Karpas-422 (cell line): ENCODE measurements around the gene NFAT5. TPM values are rescaled to one million over a fixed set of nuclear protein-coding genes. Genes with fewer than 3 reads are reported as not detected.
"Not testable (repeated sequence)": the region's sequence is repeated elsewhere in the genome, so short reads cannot be mapped to it uniquely, and the experiment has no call there.

Experiments
- DNase-seq: peaks from one replicate; pipeline ENCODE4 v3.0.0-alpha.2; 2015
- H2AFZ ChIP-seq: fragments of 200-600 bp; sonication (generic); 2 replicates; pipeline ENCODE4 v1.6.1; 2014; ENCODE audit warnings: antibody characterized with exemption, low read length, mixed read lengths
- H3K27ac ChIP-seq: fragments of 200-600 bp; sonication (generic); 2 replicates; pipeline ENCODE4 v1.5.1; 2014; ENCODE audit warnings: mild to moderate bottlenecking, low read length, moderate library complexity
- H3K27me3 ChIP-seq: fragments of 200-600 bp; sonication (generic); 2 replicates; pipeline ENCODE4 v1.6.1; 2014; ENCODE audit warnings: low read length, mixed read lengths
- H3K36me3 ChIP-seq: fragments of 200-600 bp; sonication (generic); 2 replicates; pipeline ENCODE4 v1.6.1; 2014; ENCODE audit warnings: low read length, mixed read lengths; ENCODE audit not compliant: insufficient read depth
- H3K4me1 ChIP-seq: fragments of 200-600 bp; sonication (generic); 2 replicates; pipeline ENCODE4 v1.6.1; 2014; ENCODE audit warnings: mild to moderate bottlenecking, low read length, mixed read lengths
- H3K4me2 ChIP-seq: fragments of 200-600 bp; sonication (generic); 2 replicates; pipeline ENCODE4 v1.6.1; 2014; ENCODE audit warnings: low read length, low read depth, mild to moderate bottlenecking; ENCODE audit not compliant: poor library complexity, severe bottlenecking
- H3K4me3 ChIP-seq: fragments of 200-600 bp; sonication (generic); 2 replicates; pipeline ENCODE4 v1.5.1; 2014; ENCODE audit warnings: mild to moderate bottlenecking, antibody characterized with exemption, low read length, mixed read lengths
- H3K79me2 ChIP-seq: fragments of 200-600 bp; sonication (generic); 2 replicates; pipeline ENCODE4 v1.6.1; 2014; ENCODE audit warnings: mild to moderate bottlenecking, low read length, mixed read lengths
- H3K9ac ChIP-seq: fragments of 200-600 bp; sonication (generic); 2 replicates; pipeline ENCODE4 v1.6.0; 2014; ENCODE audit warnings: low read length
- H3K9me2 ChIP-seq: fragments of 200-600 bp; sonication (generic), shearing (Covaris generic); replicated peaks from 2 replicates; pipeline ENCODE4 v1.6.0; 2014; ENCODE audit warnings: mild to moderate bottlenecking, low read length, moderate library complexity; ENCODE audit not compliant: insufficient read depth
- H3K9me3 ChIP-seq: fragments of 300-700, 200-600 bp; sonication (generic); 2 replicates; pipeline ENCODE4 v1.6.1; 2014; ENCODE audit warnings: low read length, mixed read lengths
- H4K20me1 ChIP-seq: fragments of 200-600 bp; sonication (generic); 2 replicates; pipeline ENCODE4 v1.6.1; 2014; ENCODE audit warnings: mild to moderate bottlenecking, antibody characterized with exemption, low read length, low read depth; ENCODE audit not compliant: insufficient read depth
- total RNA-seq: library from RNA; depleted of rRNA; stranded (reverse); fragments of >200 nt; shearing (Covaris generic); gene quantifications from 2 replicates; pipeline ENCODE4 v1.2.3, GENCODE V29; 2014; ENCODE audit warnings: low replicate concordance

The NFAT5 gene
- total RNA-seq, 1 experiment from 2014 or later = 41.6 TPM

- Histone ChIP-seq H3K9me3 (no peaks in the 10 kb centered on the region), H4K20me1 (no peaks in the 10 kb centered on the region), H3K9me2 (no peaks in the 10 kb centered on the region), H3K27ac (peak overlapping the region; percentile 37), H3K4me1 (peaks cover 32% of the 10 kb centered on the region), H3K9ac (0 out of 2 replicates have a peak overlapping the region, but pooled peaks have one; percentile 0), H3K27me3 (no peaks in the 10 kb centered on the region), H3K4me2 (peak overlapping the region; percentile 88), H3K36me3 (no peaks in the 10 kb centered on the region), H3K79me2 (peaks cover 11% of the 10 kb centered on the region; the same call in 1 of the 2 replicates), H2AFZ (no peak overlapping the region), H3K4me3 (peak overlapping the region; percentile 71; the same call in 1 of the 2 replicates)
- DNase-seq = no peak
Observed at GRCh38 chr16:69724414-69724873, 158.7 kb downstream of the NFAT5 start.

- 0 out of 2 replicates have a peak overlapping the region, but pooled peaks have one; percentile 0 for H3K9ac ChIP-seq
- DNase-seq = no peak
- H3K27ac ChIP-seq = peak overlapping the region; percentile 37
- no peaks in the 10 kb centered on the region for H3K9me3 ChIP-seq
- H3K4me3 ChIP-seq = peak overlapping the region; percentile 71; the same call in 1 of the 2 replicates
- H3K79me2 ChIP-seq = peaks cover 11% of the 10 kb centered on the region; the same call in 1 of the 2 replicates
- H3K36me3 ChIP-seq = no peaks in the 10 kb centered on the region
- no peaks in the 10 kb centered on the region for H4K20me1 ChIP-seq
- peaks cover 32% of the 10 kb centered on the region for H3K4me1 ChIP-seq
- H2AFZ ChIP-seq = no peak overlapping the region
- H3K4me2 ChIP-seq = peak overlapping the region; percentile 88
- no peaks in the 10 kb centered on the region for H3K9me2 ChIP-seq
- H3K27me3 ChIP-seq = no peaks in the 10 kb centered on the region
Observed at GRCh38 chr16:69724981-69725479, 159.3 kb downstream of the NFAT5 start.

GRCh38 chr16:69725480-69726312 is 159.9 kb downstream of the NFAT5 start:
- H3K9me2 ChIP-seq = no peaks in the 10 kb centered on the region
- no peaks in the 10 kb centered on the region for H3K9me3 ChIP-seq
- H3K4me2 ChIP-seq = peak overlapping the region; percentile 88
- H3K27me3 ChIP-seq = no peaks in the 10 kb centered on the region
- no peak for DNase-seq
- peak overlapping the region; percentile 76 for H3K9ac ChIP-seq
- peaks cover 32% of the 10 kb centered on the region for H3K4me1 ChIP-seq
- no peaks in the 10 kb centered on the region for H4K20me1 ChIP-seq
- peak overlapping the region; percentile 71 for H3K4me3 ChIP-seq
- H2AFZ ChIP-seq = peak overlapping the region; percentile 46
- H3K27ac ChIP-seq = peak overlapping the region; percentile 86
- H3K36me3 ChIP-seq = no peaks in the 10 kb centered on the region
- H3K79me2 ChIP-seq = peaks cover 11% of the 10 kb centered on the region; the same call in 1 of the 2 replicates

- Histone ChIP-seq H3K9me3 (no peaks in the 10 kb centered on the region), H3K9me2 (no peaks in the 10 kb centered on the region), H2AFZ (peak within 1 kb of the TSS; percentile 46), H4K20me1 (no peaks in the 10 kb centered on the region), H3K27ac (peak within 1 kb of the TSS; percentile 86), H3K4me3 (peak within 1 kb of the TSS; percentile 71), H3K79me2 (peaks cover 8% of the 10 kb centered on the region; the same call in 1 of the 2 replicates), H3K4me2 (peak within 1 kb of the TSS; percentile 88), H3K9ac (peak within 1 kb of the TSS; percentile 76), H3K4me1 (peaks cover 32% of the 10 kb centered on the region), H3K27me3 (no peaks in the 10 kb centered on the region), H3K36me3 (no peaks in the 10 kb centered on the region)
- DNase-seq = peak; percentile 97
Observed at GRCh38 chr16:69726313-69727060, 160.7 kb downstream of the NFAT5 start, which contains the start of gene NQO1. Gene NQO1 (minus strand): TSS chr16:69726560. CDS start chr16:69726439, 121 bp downstream.

GRCh38 chr16:69727916-69728270 is 162.1 kb downstream of the NFAT5 start:
- H3K9me2 ChIP-seq = no peaks in the 10 kb centered on the region
- H3K4me2 ChIP-seq = no peak overlapping the region
- H3K36me3 ChIP-seq = no peaks in the 10 kb centered on the region
- peak overlapping the region; percentile 86; the same call in 1 of the 2 replicates for H3K27ac ChIP-seq
- peaks cover 32% of the 10 kb centered on the region for H3K4me1 ChIP-seq
- no peak for DNase-seq
- peaks cover 8% of the 10 kb centered on the region; the same call in 1 of the 2 replicates for H3K79me2 ChIP-seq
- H2AFZ ChIP-seq = no peak overlapping the region
- no peaks in the 10 kb centered on the region for H3K9me3 ChIP-seq
- no peaks in the 10 kb centered on the region for H4K20me1 ChIP-seq
- H3K27me3 ChIP-seq = no peaks in the 10 kb centered on the region
- H3K4me3 ChIP-seq = no peak overlapping the region
- H3K9ac ChIP-seq = no peak overlapping the region; the same call in 1 of the 2 replicates

- H4K20me1 ChIP-seq, DNase-seq, H3K9ac ChIP-seq, H2AFZ ChIP-seq, H3K4me2 ChIP-seq, H3K27ac ChIP-seq, H3K36me3 ChIP-seq, H3K27me3 ChIP-seq, H3K9me3 ChIP-seq, H3K9me2 ChIP-seq, H3K79me2 ChIP-seq, H3K4me3 ChIP-seq: not testable (repeated sequence)
- H3K4me1 ChIP-seq = peaks cover 32% of the 10 kb centered on the region
Observed at GRCh38 chr16:69729030-69729429, 163.3 kb downstream of the NFAT5 start.

GRCh38 chr16:69731280-69731679 is 165.5 kb downstream of the NFAT5 start:
- peaks cover 13% of the 10 kb centered on the region for H3K4me1 ChIP-seq
- H3K9ac ChIP-seq, H3K27me3 ChIP-seq, H3K36me3 ChIP-seq, H3K27ac ChIP-seq, DNase-seq, H3K79me2 ChIP-seq, H3K4me2 ChIP-seq, H3K4me3 ChIP-seq, H3K9me3 ChIP-seq, H3K9me2 ChIP-seq, H4K20me1 ChIP-seq, H2AFZ ChIP-seq: not testable (repeated sequence)

GRCh38 chr16:69732101-69732500 is 166.3 kb downstream of the NFAT5 start:
- no peak overlapping the region for H3K27ac ChIP-seq

More at GRCh38 chr16:69732101-69732500, 166.3 kb downstream of the NFAT5 start:
- H3K36me3 ChIP-seq = no peaks in the 10 kb centered on the region
- H3K4me3 ChIP-seq = no peak overlapping the region
- H4K20me1 ChIP-seq = no peaks in the 10 kb centered on the region
- H3K9me3 ChIP-seq = no peaks in the 10 kb centered on the region
- no peak overlapping the region for H3K9ac ChIP-seq
- DNase-seq = no peak
- no peak overlapping the region for H3K4me2 ChIP-seq
- H3K9me2 ChIP-seq = no peaks in the 10 kb centered on the region
- H3K27me3 ChIP-seq = no peaks in the 10 kb centered on the region
- peaks cover 6% of the 10 kb centered on the region for H3K4me1 ChIP-seq
- 0 out of 2 replicates have a peak, but pooled peaks cover 1% of the 10 kb centered on the region for H3K79me2 ChIP-seq
- no peak overlapping the region for H2AFZ ChIP-seq
